DND-41 (cell line): Measurements from ENCODE around the gene RNF145.

Source experiments
- ATAC-seq: fragments of 200-7000 bp; cut with Tn5 transposase; 3 replicates; pipeline ENCODE4 v1.9.1; 2021; ENCODE audit warnings: low read depth; ENCODE audit not compliant: insufficient read depth
- DNase-seq: peaks from one replicate; pipeline ENCODE4 v3.0.0-alpha.2; 2020
- H2AFZ ChIP-seq: 2 replicates; pipeline ENCODE4 v1.6.0; 2012; ENCODE audit warnings: low read depth, low read length
- H3K27ac ChIP-seq: 2 replicates; pipeline ENCODE4 v1.5.1; 2012; ENCODE audit warnings: low read length, inconsistent platforms
- H3K27me3 ChIP-seq: fragments of 200-600 bp; sonication (generic); 2 replicates; pipeline ENCODE4 v1.6.0; 2012; ENCODE audit warnings: low read length, mild to moderate bottlenecking, inconsistent platforms; ENCODE audit not compliant: insufficient read depth, poor library complexity
- H3K36me3 ChIP-seq: 2 replicates; pipeline ENCODE4 v1.5.1; 2012; ENCODE audit warnings: low read length, inconsistent platforms; ENCODE audit not compliant: insufficient read depth
- H3K4me1 ChIP-seq: 2 replicates; pipeline ENCODE4 v1.5.1; 2012; ENCODE audit warnings: mild to moderate bottlenecking, low read length; ENCODE audit not compliant: insufficient read depth
- H3K4me2 ChIP-seq: 2 replicates; pipeline ENCODE4 v1.6.0; 2012; ENCODE audit warnings: mild to moderate bottlenecking, moderate library complexity, low read length, inconsistent platforms; ENCODE audit not compliant: insufficient read depth
- H3K4me3 ChIP-seq, 2 experiments: fragments of 200-600 bp in 1 of 2; shearing (Covaris generic) in 1 of 2; 2 replicates each; pipeline ENCODE4 v1.5.1; 2012 to 2016; ENCODE audit warnings: inconsistent platforms in 2 of 2, low read length in 2 of 2, mild to moderate bottlenecking in 2 of 2, low read depth in 1 of 2, moderate library complexity in 1 of 2
- H3K79me2 ChIP-seq: 2 replicates; pipeline ENCODE4 v1.6.0; 2012; ENCODE audit warnings: low read length, inconsistent platforms; ENCODE audit not compliant: insufficient read depth
- H3K9ac ChIP-seq: 2 replicates; pipeline ENCODE4 v1.6.0; 2012; ENCODE audit warnings: low read depth, mild to moderate bottlenecking, inconsistent platforms, low read length, moderate library complexity
- H3K9me3 ChIP-seq: 2 replicates; pipeline ENCODE4 v1.5.1; 2012; ENCODE audit warnings: low read length, moderate library complexity, mild to moderate bottlenecking, inconsistent platforms; ENCODE audit not compliant: insufficient read depth, severe bottlenecking
- H4K20me1 ChIP-seq: 2 replicates; pipeline ENCODE4 v1.6.0; 2012; ENCODE audit warnings: low read length; ENCODE audit not compliant: insufficient read depth
- CTCF ChIP-seq: IDR thresholded peaks from 2 replicates; pipeline ENCODE4 v1.5.1; 2012; ENCODE audit warnings: borderline replicate concordance, low read length, moderate library complexity, mild to moderate bottlenecking; ENCODE audit not compliant: poor library complexity, severe bottlenecking; ENCODE audit errors: extremely low read depth
- EZH2 ChIP-seq: IDR thresholded peaks from 3 replicates; pipeline ENCODE4 v1.6.1; 2012; ENCODE audit warnings: borderline replicate concordance, low read depth, mild to moderate bottlenecking, moderate library complexity, low read length, inconsistent platforms; ENCODE audit not compliant: severe bottlenecking

The RNF145 gene

DNA sequence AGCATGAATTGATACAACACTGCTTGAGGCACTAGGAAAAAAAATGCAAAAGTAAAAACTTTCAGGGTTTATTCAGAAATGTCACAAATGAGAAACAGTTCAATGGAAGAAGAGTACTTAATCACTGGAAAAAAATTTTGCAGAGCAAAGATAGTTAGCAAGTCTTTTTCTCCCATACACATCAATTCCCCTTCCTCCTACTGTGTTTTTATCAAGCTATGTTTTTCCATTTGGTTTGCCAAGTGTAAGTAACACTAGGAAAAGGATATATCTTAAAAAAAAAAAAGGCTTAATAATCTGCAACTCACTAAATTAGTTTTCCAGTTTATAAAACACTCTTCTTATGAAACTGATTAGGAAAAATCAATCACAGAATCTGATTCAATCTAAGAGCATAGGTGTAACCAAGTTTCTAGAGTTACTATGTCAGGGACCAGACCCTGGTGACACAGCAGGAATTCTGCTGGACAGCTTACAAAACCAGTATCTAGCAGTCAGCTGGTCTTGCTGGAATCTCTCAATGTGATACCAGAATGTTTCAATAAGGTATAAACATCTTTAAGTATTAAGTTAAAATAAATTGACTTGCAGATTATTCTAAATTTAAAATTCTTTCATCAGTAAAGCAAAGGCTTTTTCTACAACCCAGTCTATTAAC is 34.7 kb downstream of the RNF145 start:
- peaks cover 6% of the 10 kb centered on the region; the same call in 1 of the 2 replicates for H4K20me1 ChIP-seq
- no peak for DNase-seq
- H3K27ac ChIP-seq, result no peak overlapping the region
- H2AFZ ChIP-seq, result no peak overlapping the region
- no peaks in the 10 kb centered on the region for H3K27me3 ChIP-seq
- H3K9ac ChIP-seq, result no peak overlapping the region
- TF ChIP-seq CTCF, result no peak
- TF ChIP-seq EZH2, result no peak
- peaks cover 11% of the 10 kb centered on the region for H3K4me1 ChIP-seq
- 0 out of 2 replicates have a peak, but pooled peaks cover 4% of the 10 kb centered on the region for H3K79me2 ChIP-seq
- no peak overlapping the region for H3K4me2 ChIP-seq
- H3K9me3 ChIP-seq, result no peaks in the 10 kb centered on the region
- no peak overlapping the region for H3K4me3 ChIP-seq
- no peak for ATAC-seq
- H3K36me3 ChIP-seq, result peaks cover 73% of the 10 kb centered on the region

DNA sequence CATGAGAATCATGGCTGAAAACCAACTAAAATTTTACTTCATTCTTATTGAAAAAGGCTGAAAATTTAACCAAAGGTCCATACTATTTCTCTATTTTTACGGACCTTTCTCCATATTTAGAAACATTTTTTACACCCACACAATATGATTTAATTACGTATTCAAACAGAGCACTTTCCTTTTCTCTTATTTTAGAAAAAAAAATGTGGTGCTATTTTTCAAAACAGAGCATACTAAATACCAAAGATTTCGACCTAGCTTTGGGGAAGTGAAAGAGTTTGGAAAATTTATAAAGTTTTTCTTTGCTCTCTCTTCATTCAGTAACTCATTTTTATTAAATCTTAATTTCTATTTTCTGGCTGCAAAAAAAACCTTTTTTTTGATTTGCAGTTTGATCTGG is 38.1 kb downstream of the RNF145 start:
- Histone ChIP-seq H3K36me3 (peaks cover 73% of the 10 kb centered on the region), H3K4me1 (peaks cover 10% of the 10 kb centered on the region), H3K79me2 (no peaks in the 10 kb centered on the region), H4K20me1 (peaks cover 5% of the 10 kb centered on the region; the same call in 1 of the 2 replicates), H3K27me3 (no peaks in the 10 kb centered on the region), H3K9me3 (no peaks in the 10 kb centered on the region), H3K4me2 (no peak overlapping the region), H2AFZ (no peak overlapping the region), H3K27ac (no peak overlapping the region), H3K4me3 (no peak overlapping the region), H3K9ac (no peak overlapping the region)
- ATAC-seq, result no peak
- TF ChIP-seq CTCF (no peak), EZH2 (no peak)
- no peak for DNase-seq

- Histone ChIP-seq H3K4me2 (no peak overlapping the region), H3K9me3 (no peaks in the 10 kb centered on the region), H3K36me3 (peaks cover 63% of the 10 kb centered on the region), H3K9ac (no peak overlapping the region), H4K20me1 (0 out of 2 replicates have a peak, but pooled peaks cover 4% of the 10 kb centered on the region), H3K79me2 (no peaks in the 10 kb centered on the region), H3K4me1 (no peaks in the 10 kb centered on the region), H3K4me3 (no peak overlapping the region), H2AFZ (no peak overlapping the region), H3K27ac (no peak overlapping the region), H3K27me3 (no peaks in the 10 kb centered on the region)
- ATAC-seq (no peak), DNase-seq (no peak)
- no peak for TF ChIP-seq EZH2
- no peak for TF ChIP-seq CTCF
Observed at GRCh38 chr5:159170021-159170420, 39.3 kb downstream of the RNF145 start.

GRCh38 chr5:159166416-159166815 is 42.9 kb downstream of the RNF145 start:
- Histone ChIP-seq H2AFZ (no peak overlapping the region), H3K9ac (no peak overlapping the region), H3K27me3 (no peaks in the 10 kb centered on the region), H3K36me3 (peaks cover 53% of the 10 kb centered on the region), H3K27ac (no peak overlapping the region), H3K4me1 (no peaks in the 10 kb centered on the region), H3K9me3 (no peaks in the 10 kb centered on the region), H3K79me2 (no peaks in the 10 kb centered on the region), H4K20me1 (peaks cover 6% of the 10 kb centered on the region; the same call in 1 of the 2 replicates), H3K4me2 (no peak overlapping the region), H3K4me3 (no peak overlapping the region)
- DNase-seq, result no peak
- TF ChIP-seq CTCF, result no peak
- no peak for TF ChIP-seq EZH2
- ATAC-seq, result no peak
